GM23248 (cell line): ENCODE results near the gene ARHGAP23.
"Not testable (repeated sequence)": the region's sequence is repeated elsewhere in the genome, so short reads cannot be mapped to it uniquely, and the experiment has no call there.

Source experiments
- EZH2 ChIP-seq: fragments of 200-600 bp; sonication (generic); IDR thresholded peaks from 2 replicates; pipeline ENCODE4 v1.6.1; 2018; ENCODE audit warnings: antibody characterized with exemption, mild to moderate bottlenecking; ENCODE audit not compliant: insufficient read depth, poor library complexity, severe bottlenecking
- EZH2phosphoT487 ChIP-seq: fragments of 200-600 bp; sonication (generic); IDR thresholded peaks from 2 replicates; pipeline ENCODE4 v1.6.1; 2018; ENCODE audit warnings: antibody characterized with exemption, moderate library complexity, mild to moderate bottlenecking, low read depth; ENCODE audit not compliant: insufficient read depth

DNA sequence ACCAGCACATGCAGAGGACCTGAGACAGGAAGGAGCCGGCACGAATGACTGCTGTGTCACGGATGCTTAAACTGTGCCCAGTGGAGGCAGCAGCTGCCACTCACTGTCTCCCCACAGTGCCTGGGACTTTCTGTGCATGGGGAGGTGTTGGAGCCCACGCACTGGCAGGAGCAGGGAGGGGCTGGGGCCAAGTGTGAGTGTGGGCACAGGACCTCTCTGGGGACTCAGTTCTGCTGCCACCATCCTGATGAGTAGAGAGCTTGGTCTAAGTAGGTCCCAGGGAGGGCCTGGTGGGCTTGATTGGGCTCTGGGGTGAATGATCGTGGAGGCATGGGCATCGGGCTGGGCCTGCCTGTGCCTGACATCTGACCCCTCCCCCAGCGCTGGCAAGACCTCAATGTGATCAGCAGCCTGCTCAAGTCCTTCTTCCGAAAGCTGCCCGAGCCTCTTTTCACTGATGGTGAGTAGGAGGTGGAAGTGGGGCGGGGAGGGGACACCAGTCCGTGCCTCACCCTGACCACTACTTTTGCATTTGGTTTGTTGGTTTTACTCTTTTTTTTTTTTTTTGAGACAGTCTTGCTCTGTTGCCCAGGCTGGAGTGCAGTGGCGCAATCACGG is 57.5 kb downstream of the ARHGAP23 start:
- not testable (repeated sequence) for TF ChIP-seq EZH2, EZH2phosphoT487
